ENCODE measurements around the gene KRTAP16-1.
"Not testable (repeated sequence)": the region's sequence is repeated elsewhere in the genome, so short reads cannot be mapped to it uniquely, and the experiment has no call there.

The KRTAP16-1 gene

DNA sequence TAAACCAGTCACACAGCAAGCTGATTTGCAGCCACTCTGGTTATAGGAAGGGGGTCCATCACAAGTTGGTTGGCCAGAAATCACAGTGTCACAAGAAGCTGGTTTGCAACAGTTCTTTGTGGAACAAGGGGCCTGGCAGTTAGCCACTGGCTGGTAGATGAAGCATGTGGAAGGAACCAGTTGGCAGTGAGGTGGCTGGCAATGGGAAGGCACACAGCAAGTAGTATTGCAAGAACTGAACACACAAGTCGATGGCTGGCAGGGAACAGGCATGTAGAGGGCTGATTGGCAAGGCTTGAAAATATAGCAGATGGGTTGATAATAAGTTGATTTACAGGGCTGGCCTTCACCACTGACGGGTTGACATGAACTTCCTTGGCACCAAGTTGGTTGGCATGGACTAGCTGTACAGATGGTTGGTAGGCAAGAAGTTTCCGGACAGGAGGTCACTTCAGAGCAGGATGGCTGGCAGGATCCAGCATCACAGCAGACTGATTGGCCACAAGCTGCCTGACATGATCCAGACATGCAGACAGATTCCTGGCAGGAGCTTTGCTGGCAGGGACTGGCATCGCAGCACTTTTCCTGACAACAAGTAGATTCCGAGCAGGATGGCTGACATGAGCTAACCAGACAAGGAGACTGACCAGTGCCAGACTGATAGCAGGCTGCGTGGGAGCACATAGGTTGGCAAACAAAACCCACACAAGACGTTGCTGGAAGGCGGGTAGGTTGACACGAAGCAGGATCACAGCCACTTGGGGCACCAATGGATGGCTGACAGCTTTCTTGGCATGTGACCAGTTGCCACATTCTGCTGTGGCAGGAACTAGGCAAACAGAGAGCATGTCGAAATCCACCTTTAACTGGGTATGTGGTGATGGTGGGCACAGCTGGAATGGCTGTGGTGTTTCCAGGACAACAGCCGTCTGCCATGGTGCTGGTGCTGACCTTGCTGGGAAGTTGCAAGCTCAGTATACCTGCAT, 6.9 kb downstream of the KRTAP16-1 start, which contains the start of gene KRTAP29-1:
TSS of gene KRTAP29-1 (minus strand) at position 936 of the 986 bp plus-strand sequence. CDS start at position 936, 0 bp downstream.
- DNase-seq = no peak

- DNase-seq = no peak
Measured at GRCh38 chr17:41301204-41301790, 7.8 kb downstream of the KRTAP16-1 start.

DNA sequence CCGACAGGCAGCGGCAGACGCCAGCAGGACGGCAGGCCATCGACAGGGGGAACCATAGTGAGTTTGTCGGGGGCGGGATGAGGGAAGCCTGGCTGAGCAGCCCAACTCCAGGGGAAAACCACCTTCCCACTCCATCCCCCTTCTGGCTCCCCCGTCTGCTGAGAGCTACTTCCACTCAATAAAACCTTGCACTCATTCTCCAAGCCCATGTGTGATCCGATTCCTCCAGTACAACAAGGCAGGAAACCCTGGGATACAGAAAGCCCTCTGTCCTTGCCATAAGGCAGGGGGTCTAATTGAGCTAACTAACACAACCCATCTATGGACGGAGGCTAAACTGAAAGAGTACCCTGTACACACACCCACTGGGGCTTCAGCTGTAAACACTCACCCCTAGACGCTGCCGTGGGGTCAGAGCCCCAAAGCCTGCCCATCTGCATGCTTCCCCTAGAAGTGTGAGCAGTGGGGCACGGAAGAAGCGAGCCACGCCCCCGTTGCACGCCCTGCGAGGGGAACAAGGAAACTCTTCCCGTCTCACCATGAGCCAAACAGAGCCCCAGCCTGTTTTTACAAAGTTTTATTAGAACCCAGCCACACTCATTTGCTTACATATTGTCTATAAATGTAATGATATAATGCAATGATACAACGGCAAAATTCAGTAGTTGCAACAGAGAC, 10.5 kb downstream of the KRTAP16-1 start:
- DNase-seq = no peak

GRCh38 chr17:41296846-41297245, 12.3 kb downstream of the KRTAP16-1 start:
- DNase-seq = no peak

DNA sequence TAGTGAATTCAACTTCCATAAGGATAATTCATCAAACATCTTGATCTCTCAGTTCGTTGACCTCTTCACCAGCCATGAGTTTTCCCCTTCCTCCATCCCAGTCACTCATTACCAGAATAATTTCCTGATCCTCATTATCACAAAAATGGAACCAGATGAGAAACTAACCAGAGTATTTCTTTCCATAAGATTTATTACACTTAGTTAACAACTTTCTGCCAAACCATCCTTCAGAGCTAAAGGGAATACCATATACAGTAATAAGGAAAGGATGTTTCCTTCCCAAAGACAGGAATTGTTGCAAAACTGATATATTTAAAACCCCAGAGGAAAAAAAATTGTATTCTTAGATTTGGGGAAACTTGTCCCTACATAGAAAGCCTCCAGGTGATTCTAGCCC, 15.1 kb downstream of the KRTAP16-1 start:
- no peak for DNase-seq

- DNase-seq = no peak
Measured at GRCh38 chr17:41287050-41287449, 22.1 kb downstream of the KRTAP16-1 start.

- DNase-seq = no peak
Measured at GRCh38 chr17:41284546-41284945, 24.6 kb downstream of the KRTAP16-1 start.

DNA sequence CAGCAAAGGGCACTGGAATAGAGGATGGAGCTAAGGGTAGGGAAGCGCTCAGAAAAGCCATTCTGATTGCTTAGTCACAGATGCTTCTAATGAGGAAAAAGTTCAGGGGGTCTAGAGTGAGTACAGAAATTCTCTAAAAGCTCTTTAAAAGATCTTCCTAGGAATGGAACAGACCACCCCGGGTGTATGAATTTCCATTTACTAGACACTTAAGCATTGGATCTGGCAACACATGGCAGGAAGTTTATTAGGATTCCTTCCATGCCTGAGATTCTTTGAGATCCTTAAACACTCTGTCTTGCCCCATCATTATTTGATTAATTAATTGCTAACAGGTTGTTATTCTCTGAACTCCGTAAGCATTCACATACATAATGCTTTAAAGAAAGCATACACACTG, 25.1 kb downstream of the KRTAP16-1 start:
- no peak for DNase-seq

DNA sequence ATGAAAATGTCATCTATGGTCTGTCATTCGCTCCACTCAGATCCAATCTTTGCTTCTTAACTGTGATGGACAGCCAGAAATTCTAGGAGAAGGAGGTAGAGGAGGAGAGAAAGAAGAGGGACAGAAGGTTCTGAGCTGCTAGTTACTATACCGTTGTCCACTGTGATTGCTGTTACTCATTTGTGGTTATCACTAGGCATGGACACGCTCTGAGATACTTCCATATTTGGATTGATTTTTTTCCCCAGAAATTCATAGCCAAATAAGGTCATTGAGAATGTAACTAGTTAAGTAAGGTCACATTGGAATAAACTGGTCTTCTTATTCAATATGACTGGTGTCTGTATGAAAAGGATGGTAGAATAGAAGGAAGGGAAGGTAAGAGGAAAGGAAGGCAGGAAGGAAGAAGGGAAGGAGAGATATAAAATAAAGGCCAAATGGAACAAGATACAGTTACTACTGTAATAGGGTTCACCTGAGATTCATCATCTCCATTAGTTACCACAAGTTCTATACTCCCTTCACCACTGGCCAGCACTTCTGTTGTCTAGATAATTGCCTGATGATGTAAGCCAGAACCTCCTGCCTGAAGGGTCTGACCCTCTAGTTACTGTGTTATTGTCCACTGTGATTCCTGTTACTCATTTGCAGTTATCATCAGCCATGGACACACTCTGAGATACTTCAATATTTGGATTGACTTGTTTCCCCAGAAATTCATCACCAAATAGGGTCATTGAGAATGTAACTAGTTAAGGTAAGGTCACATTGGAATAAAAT, 30.7 kb downstream of the KRTAP16-1 start:
- no peak for DNase-seq

DNA sequence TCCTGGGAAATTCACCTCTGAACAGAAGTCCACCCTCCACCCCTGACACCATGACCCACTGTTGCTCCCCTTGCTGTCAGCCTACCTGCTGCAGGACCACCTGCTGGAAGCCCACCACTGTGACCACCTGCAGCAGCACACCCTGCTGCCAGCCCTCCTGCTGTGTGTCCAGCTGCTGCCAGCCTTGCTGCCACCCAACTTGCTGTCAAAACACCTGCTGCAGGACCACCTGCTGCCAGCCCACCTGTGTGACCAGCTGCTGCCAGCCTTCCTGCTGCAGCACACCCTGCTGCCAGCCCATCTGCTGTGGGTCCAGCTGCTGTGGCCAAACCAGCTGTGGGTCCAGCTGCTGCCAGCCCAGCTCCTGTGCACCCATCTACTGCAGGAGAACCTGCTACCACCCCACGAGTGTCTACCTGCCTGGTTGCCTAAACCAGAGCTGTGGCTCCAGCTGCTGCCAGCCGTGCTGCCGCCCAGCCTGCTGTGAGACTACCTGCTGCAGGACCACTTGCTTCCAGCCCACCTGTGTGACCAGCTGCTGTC, 33.4 kb downstream of the KRTAP16-1 start, which contains the start of gene KRTAP9-7:
TSS of gene KRTAP9-7 (plus strand) at position 51 of the 543 bp plus-strand sequence. CDS start at position 51, 0 bp downstream.
- not testable (repeated sequence) for DNase-seq

- DNase-seq = no peak
Measured at GRCh38 chr17:41271858-41272257, 37.3 kb downstream of the KRTAP16-1 start.

- DNase-seq = not testable (repeated sequence)
Measured at GRCh38 chr17:41271323-41271722, 37.8 kb downstream of the KRTAP16-1 start.

- DNase-seq = no peak
Measured at GRCh38 chr17:41267711-41268110, 41.4 kb downstream of the KRTAP16-1 start.

GRCh38 chr17:41265078-41265477, 44.0 kb downstream of the KRTAP16-1 start, which contains the start of gene KRTAP9-6:
KRTAP9-6 (plus strand) TSS chr17:41265378; CDS start chr17:41265378, 0 bp downstream.
- no peak for DNase-seq

DNA sequence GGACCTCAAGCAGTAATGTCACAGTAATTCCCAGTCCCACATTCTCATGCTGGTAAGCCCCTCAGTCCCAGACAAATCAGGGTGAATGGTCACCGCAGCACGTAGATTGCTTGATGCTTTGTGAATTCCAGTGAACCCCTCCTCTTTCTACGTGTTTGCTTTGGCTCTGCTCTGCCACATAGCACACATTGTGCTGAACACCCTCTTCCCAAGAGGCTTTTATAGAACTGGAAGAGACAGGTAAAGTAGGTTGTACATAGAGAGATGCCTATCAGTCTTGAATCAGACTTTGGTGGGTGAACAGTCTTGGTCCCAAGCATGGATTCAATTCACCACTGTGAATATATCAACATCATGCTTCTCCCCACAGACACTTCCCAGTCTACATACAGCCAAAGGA, 44.5 kb downstream of the KRTAP16-1 start:
- DNase-seq = no peak

GRCh38 chr17:41263212-41263611, 45.9 kb downstream of the KRTAP16-1 start:
- DNase-seq = no peak

DNA sequence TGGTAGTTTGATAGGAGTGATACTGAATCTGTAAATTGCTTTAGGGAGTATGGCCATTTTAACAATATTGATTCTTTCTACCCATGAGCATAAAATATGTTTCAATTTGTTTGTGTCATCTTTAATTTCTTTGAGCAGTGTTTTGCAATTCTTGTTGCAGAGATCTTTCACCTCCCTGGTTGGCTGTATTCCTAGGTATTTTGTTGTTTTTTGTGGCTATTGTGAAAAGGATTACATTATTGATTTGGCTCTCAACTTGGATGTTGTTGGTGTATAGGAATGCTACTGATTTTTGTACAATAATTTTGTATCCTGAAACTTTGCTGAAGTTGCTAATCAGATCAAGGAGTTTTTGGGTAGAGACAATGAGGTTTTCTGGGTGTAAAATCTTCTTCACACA, 50.7 kb downstream of the KRTAP16-1 start:
- no peak for DNase-seq

All from bone marrow (tissue), 2 donors.